ACHN (cell line): ENCODE results near the gene KRTAP3-2.

Experiments
- DNase-seq: peaks from one replicate; pipeline ENCODE4 v3.0.0-alpha.2; 2015
- in situ Hi-C: cut with HindIII; loops from 2 replicates; pipeline ENCODE4 v1.10.0; 2017; ENCODE audit warnings: low sequenced_read_pairs, low pct_ligation_motif_present, low pct_unique_long_range_greater_than_20kb

Gene KRTAP3-2

DNA sequence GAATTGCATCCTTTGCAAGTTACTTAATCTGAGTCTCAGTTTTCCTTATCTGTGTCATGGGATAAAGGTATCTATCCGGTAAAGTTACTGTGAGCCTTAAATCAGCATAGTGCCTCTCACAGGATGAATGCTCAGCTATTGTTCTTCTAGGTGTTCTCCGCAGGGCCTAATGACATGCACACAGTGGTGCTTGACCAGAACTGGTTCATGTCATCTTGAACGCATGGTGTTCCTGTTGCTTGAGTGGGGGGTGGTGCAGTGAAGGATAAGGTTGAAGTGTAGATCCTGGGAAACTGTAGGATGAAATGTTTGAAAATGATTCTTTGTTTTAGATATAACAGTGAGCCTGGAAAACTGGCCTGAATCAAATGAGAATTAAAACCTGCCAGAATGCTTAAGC lies 19.6 kb downstream of the KRTAP3-2 start:
- in situ Hi-C loops = no loop called here
- no peak for DNase-seq

DNA sequence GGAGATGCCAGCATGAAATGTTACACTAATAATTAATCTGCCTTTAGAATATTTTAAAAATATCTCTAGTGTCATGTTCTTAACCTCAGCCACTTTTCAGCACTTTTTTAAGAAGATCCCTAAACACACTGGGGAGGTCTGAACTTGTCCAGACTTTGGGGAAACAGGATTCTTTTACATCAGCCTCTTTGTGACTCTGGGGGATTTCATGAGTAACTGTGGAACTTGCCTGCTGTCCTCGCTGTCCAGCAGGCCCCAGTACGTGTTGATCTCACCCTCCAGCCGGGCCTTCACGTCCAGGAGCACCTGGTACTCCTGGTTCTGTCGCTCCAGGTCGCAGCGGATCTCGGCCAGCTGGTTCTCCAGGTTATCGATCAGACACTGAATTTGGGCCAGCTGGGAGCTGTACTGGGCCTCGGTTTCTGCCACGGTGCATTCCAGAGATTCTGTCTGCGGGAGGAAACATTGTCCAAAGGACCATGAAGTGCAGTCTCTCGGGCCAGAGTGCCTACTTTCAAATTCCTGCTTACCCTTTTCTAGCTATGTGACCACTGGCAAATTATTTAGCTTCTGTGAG lies 21.0 kb downstream of the KRTAP3-2 start:
- in situ Hi-C loops = no loop called here
- DNase-seq = no peak

DNA sequence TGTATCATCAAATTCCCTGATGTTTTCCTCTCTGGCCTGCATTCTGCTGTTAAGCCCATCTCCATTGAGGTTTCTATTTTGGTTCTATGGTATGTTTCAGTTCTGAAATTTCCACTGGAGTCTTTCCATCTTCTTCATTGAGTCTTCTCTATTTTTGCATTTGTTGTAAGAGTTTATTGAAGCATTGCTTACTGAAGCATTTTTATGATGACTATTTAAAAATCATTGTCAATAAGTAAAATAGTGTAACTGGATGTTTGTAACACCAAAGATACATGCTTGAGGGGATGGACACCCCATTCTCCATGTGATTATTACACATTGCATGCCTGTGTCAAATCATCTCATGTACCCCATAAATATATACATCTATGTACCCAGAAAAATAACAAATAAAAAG lies 24.2 kb downstream of the KRTAP3-2 start:
- in situ Hi-C loops = no loop called here
- DNase-seq = no peak

DNA sequence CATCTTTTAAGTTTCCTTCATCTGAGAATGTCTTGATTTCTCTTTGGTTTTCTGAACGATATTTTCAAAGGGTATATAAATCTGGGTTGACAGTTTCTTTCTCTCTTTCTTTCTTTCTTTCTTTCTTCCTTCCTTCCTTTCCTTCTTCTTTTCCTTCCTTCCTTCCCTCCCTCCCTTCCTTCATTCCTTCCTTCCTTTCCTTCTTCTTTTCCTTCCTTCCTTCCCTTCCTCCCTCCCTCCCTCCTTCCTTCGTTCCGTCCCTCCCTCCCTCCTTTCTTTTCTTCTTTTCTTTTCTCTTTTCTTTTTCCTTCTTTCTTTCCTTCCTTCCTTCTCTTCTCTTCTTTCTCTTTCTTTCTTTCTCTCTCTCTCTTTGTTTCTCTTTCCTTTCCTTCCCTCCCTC lies 25.3 kb downstream of the KRTAP3-2 start:
- in situ Hi-C loops = no loop called here
- no peak for DNase-seq

DNA sequence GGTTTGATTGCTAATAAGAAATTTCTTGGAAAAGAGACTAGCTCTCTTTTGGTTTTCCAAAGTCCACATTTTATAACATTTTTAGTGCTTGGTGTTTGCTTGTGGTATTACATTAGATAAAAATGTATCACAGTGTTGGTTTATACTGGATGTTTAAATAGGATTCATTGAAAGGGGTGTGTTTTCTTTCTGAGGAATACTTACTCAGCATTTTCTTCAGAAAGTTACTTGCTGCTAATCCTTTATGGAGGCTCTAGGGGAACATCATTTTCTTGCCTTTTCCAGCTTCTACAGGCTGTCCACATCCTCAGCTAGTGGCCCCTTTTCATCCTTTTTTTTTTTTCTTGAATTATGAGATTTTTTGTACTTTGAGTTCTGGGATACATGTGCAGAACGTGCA lies 32.1 kb downstream of the KRTAP3-2 start:
- in situ Hi-C loops = no loop called here
- DNase-seq = no peak

DNA sequence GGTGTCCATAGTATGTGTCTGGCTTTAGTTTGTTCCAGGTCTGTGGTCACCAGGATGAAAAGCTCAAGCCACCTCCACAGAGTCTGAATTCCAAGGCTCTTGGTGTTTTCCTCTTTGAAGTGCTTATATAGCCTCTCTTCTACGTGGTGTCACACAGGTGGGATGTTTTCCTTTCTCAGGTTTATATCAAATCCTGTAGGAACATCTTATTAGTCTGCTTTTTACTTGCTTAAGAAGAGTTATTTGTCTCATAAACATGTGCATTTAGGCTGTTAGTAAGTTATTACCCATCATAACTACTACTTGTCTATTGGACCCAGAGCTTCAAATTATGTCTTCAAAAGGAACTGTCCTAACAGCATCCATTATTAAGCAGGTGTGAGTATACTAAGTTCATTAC lies 32.9 kb downstream of the KRTAP3-2 start, which contains the start of gene KRT39:
TSS of gene KRT39 (minus strand) at position 101 of the 400 bp plus-strand sequence. CDS start at position 9, 92 bp downstream.
- DNase-seq = no peak
- in situ Hi-C loops = no loop called here

DNA sequence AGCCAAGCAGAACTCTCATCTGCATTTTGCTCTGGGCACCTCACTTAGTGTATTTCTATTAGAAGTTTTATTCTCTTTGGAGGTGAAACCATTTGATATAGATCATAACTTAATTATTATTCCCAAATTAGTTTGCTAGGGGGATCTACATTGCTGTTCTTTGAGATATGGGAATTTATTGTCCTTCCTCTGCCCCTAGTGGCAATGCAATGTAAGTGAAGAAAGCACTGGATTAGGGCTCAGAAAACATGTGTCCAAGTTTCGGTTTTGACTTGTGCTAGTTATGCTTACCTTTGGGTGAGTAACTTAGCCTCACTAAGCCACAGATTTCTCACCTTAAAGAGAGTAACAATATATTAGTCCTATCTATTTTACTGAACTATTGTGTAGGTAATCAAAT lies 35.9 kb downstream of the KRTAP3-2 start:
- peak; percentile 50 for DNase-seq
- in situ Hi-C loops = no loop called here

DNA sequence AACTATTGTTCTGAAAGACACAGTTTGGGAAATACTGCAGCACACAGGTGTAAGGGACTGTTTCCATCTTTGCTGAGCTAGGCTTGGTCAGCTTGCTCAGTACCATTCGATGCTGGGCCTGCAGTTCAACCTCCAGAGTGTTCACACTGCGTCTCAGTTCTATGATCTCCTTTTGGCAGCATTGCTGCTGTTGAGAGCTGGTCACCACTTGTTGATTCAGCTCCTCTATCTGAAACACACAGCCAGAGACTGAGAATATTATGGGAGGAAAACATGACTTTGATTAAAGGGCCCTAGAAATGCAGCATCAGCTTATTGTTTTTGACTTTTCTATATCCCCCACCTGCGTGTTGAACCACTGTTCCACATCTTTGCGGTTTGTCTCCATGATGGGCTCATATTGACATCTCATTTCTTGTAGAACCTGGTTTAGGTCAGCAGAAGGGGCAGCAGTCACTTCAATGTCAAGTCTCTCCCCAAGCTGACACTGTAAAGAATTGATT lies 37.6 kb downstream of the KRTAP3-2 start:
- in situ Hi-C loops = no loop called here
- no peak for DNase-seq

DNA sequence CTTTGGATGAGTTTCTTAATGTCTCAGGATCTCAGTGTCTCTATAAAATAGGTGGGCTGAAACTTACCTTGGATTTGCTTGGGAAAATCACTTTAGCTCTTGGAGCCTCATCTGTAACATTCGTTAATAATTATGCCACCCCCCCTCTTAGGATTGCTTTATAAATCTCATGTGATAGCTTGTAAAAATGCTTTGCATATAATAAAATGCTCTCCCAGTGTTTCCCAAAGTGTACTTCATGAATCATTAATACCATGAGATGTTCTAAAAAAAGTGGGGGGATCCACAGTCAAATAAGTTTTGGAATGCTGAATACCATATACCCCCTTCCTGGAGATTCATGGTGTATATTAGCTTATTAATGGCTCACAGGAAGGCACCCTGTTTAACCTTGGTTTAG lies 38.1 kb downstream of the KRTAP3-2 start:
- no peak for DNase-seq
- in situ Hi-C loops = no loop called here

DNA sequence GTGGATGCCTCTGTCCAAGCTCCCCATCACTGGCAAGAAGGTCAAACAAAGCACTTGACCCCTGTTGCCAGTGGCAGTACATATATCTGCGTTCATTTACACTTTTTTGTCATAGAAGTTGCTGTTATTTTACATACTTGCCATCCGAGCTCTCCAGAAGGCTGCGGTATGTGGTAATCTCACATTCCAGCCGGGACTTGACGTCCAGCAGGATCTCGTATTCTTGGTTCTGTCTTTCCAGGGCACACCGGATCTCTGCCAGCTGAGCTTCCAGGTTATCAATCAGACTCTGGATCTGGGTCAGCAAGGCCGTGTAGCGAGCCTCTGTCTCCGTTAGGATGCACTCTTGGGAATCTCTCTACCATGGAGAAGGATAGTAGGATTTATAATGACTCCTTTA lies 39.6 kb downstream of the KRTAP3-2 start:
- in situ Hi-C loops = no loop called here
- DNase-seq = no peak

DNA sequence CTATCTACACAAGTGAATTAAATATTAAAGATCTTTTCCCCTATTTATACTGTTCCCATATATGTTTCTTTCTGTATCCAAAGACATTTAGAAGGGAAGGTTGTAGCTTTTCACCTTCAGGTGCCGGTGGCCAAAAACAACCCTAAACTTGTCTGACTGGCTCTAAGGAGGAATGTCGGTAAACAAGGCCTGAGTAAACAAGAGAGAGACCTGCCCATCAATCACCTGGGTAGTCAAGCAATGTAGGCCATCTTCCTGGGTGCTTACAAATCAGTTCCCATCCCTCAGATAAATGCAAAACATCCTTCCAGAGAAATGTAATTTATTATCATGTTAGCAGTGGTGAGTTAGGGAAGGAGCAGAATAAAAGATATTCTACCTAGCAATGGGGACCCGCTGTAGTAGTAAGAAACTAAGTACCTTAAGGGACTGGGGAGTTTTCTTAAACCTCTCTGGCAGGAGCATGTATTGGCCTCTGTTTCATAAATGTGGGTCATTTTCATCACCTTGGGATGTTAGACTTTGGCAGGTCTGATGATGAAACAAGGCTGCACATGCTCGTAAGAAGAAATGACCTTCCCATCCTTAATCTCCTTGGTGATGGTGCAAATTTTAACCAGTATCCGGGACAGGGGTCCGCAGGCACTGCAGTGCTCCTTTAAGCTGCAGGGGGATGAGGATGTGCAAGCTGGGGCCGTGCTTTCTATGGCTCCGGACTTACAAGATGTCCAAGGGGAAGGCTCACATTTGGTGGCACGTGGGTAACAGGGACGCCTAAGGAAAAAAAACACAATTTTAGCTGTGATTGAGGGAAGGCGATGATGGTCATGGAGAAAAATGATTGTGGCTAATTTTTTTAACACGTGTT lies 41.4 kb downstream of the KRTAP3-2 start:
- in situ Hi-C loops = no loop called here
- DNase-seq = no peak

DNA sequence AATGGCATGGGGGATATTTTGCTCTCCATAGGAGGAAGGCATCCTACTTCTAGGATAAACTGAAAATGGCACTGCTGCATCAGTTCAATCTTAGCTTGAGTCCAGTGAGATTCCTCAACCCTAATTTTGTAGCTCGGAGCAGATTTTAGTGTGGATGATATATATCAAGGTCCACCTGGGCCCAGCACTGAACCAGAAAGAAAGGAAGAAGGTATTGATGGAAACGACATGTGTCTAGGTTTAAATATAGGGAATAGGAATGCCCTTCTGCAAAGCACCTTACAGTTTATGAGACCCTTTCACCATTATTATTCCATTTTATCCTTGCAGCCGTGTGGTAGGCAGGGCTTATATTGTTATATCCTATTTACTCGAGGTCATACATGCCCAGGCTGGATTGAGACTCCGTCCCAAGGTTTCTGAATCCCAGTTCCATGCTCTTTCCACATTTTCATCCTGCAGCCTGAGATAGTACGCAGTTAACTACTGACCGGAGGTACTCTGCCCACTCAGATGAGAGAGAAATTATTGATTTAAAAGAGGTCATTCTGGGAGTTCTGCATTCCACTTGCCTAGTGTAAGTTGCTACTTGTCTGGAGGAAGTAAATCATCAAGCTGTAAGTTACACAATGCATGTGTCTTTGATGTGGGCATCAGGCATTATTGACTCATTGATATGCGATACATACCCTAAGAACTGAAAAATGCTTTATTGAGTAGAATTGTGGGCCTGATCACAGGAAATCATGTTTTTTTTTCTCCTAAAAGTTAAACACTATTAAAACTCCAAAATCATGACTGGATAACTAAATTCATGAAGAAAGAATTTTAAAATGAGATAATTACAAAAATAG lies 43.1 kb downstream of the KRTAP3-2 start:
- no peak for DNase-seq
- in situ Hi-C loops = no loop called here

DNA sequence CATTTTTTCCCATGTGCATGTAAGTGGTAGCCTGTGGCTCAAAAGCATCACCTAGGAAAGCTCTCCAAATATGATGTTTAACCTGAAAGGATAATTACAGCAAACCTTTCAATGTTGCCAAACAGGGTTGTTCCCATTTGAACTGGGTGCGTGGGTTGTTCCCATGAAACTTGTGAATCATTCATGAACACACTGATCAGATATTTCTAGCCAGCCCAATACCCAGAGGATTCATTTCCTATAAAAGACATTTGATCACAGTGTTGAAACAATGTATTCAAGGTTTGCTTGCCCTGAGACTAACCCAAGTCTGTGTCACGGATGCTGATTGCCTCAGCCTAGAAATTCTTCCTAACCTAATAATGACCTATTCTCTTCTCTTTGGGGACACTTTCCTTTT lies 45.8 kb downstream of the KRTAP3-2 start:
- in situ Hi-C loops = no loop called here

DNA sequence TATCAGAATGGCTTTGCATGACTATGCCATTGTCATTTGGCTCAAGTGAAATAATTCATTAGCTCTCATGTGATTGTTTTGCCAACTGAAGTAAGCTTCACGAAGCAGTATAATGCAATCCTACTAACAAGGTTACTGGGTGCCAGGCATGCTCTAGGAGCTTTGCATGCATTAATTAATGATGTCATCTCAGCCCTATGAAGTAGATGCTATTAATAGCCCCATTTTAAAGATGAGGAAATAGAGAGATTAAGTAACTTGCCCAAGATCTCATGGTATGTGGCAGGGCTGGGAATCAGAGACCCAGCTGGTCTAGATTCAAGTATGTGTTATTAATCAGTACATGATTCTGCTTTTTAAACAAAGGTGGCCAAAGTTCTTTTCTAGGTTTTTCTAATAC lies 47.0 kb downstream of the KRTAP3-2 start:
- in situ Hi-C loops = no loop called here
- no peak for DNase-seq

More for the DNA sequence above, 45.8 kb downstream of the KRTAP3-2 start:
- DNase-seq = no peak

DNA sequence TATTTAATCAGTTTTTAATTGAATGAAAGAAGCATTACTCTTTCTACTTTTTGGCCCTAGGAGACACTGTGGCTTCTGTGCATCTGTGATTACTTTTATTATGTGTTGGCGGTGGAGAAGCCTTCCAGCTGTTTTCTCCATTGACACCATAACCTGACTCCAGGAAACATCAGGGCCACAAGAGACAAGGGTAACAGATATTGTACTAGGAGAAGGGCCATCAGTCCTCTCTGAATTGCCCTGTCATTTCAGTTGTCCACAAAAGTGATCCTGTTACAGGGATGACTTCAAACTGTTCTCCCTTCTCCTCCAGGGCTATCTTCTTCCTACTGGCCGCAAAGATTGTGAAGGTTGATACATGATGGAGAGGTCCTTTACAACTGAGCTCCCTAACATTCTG lies 47.6 kb downstream of the KRTAP3-2 start:
- DNase-seq = no peak
- in situ Hi-C loops = no loop called here

DNA sequence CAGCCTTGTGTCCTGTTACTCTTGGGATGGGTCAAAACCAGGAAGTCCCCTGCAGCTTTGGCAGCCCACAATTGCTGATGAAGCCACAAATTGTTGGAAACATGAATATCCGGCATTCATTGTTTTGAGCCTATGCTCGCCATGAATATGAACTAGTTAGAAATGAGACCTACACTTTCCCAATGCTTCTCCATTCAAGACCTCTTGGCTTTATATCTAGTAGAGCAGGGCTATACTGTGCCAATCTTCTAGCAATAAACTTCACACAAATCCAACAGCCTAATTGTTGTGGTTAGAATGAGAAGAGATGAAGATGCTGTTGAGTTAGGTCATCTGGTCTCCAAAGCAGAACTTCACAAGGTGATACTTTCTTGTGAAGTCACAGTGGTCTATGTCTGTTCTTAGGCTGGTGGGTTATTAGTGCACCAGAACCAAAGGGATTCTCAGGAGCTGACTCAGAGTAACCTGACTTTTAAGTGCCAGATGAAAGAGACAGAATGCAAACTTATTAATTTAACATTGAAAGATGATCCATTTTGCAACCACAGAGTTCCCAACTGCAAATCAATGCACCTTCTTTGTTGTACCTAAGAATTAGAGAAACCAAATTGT lies 48.6 kb downstream of the KRTAP3-2 start:
- in situ Hi-C loops = no loop called here
- DNase-seq = no peak

DNA sequence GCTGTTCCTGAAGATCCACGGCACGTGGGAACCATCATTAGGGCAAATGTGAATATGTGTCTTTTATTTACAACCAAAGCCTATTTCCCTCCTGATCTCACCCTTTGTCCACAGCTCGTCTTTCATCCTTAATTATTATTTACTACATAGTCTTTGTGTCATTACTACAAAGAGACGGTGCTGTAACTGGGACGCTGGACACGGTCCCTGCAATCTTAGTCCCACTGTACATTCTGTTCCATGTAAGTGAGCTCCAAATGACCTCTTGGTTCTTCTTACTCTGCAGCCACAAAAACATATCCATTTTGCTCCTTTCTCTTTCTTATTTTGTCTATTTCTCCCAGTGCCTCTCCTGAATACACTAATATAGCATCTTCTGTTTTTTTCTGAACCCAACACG lies 49.5 kb downstream of the KRTAP3-2 start:
- DNase-seq = no peak
- in situ Hi-C loops = no loop called here

DNA sequence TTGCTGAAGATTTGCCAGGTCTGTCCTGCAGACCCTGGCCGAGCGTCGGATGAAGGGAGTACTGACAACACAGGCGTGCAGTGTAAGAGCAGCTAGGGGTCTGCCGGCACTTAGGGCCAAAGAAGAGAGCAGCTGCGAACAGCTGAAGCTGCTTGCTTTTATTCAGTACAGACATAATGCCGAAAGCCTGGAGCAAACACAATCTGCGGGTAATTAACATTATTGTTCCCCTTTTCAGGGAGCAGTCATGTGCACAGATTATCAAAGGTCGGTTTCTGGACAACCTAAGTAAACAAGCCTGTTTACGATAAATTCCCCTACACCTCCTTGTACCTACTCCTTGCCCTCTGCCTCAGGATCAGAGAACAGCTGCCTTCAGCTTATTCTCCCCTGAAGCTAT lies 50.3 kb downstream of the KRTAP3-2 start:
- DNase-seq = no peak
- in situ Hi-C loops = no loop called here
